EL (cell line): ENCODE measurements around the gene YTHDC1.

Source experiments
- DNase-seq: peaks from one replicate; pipeline ENCODE4 v3.0.0-alpha.2; 2016

YTHDC1 gene

DNA sequence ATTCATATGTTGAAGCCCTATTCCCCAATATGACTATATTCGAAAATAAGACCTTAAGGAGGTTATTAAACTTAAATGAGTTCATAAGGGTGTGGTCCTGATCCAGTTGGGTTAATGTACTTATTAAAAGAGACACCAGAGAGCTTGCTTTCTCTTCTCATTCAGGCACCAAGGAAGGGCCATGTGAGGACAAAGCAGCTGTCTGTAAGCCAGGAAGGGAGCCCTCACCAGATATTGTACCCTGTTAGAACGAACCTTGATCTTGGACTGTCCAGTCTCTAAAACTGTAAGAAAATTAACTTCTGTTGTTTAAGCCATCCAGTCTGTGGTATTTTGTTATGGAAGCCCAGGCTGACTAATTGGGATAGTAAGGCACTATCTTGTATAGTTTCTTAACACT, 9.1 kb upstream of the YTHDC1 start:
- DNase-seq: no peak

DNA sequence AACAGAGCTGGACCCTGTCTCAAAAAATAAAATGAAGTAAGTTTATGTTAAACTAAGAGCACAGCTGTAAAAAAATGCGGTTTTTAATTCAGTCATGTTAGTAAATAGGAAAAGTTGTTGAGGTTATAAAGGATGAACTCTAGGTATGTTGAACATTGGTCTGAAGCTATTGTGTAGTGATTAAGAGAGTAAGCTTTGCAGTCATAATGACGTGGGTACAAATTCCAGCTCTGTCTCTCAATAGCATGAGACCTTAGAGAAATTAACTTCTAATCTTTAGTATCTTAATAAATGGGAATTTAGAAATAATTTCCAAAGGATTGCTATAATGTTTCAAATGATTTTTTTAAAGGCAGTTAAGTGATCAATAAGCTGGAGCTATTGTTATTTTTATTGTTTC, 2.9 kb upstream of the YTHDC1 start:
- no peak for DNase-seq

DNA sequence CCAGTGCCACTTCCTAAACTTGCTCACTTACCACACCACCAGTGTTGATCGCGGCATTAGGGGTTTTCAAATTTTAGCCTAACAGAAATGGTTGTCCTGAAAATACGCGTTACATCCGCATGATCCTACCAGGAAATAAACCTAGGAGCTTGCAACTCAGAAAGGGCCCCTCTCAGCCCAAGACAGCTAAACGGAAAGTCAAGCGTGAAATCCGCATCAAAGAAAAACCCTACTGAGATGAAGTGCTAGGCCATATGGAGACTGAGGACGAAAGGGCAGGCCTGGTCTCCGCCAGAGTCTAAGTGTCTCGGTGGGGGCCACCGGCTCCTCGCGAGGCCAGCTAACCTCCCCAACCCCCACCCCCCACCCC, 626 bp downstream of the YTHDC1 start:
- peak; percentile 36 for DNase-seq

- DNase-seq: no peak
Measured at GRCh38 chr4:68348577-68348976, 1.3 kb downstream of the YTHDC1 start.

- DNase-seq: no peak
Measured at GRCh38 chr4:68347845-68348244, 2.0 kb downstream of the YTHDC1 start.

DNA sequence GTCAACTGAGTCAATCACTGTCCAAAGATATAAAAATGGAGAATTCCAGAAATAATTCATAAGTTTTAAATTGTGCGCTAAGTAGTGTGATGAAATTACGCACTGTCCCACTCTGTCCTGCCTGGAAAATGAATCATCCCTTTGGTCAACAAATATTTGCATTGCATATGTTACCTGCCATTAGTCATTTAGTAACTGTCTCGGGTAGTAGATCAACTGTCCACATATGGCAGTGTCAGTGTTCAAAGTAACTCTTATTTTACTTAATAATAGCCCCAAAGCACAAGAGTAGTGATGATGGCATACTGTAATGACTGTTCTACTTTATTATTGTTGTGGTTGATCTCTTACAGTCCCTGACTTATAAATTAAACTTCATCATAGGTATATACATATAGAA, 3.4 kb downstream of the YTHDC1 start:
- DNase-seq: peak; percentile 27

GRCh38 chr4:68344785-68345184, 5.1 kb downstream of the YTHDC1 start:
- DNase-seq: no peak

- no peak for DNase-seq
Measured at GRCh38 chr4:68344049-68344448, 5.8 kb downstream of the YTHDC1 start.

- DNase-seq: peak; percentile 46
Measured at GRCh38 chr4:68342134-68342533, 7.8 kb downstream of the YTHDC1 start.

GRCh38 chr4:68338625-68339024, 11.3 kb downstream of the YTHDC1 start:
- DNase-seq: no peak

- no peak for DNase-seq
Measured at GRCh38 chr4:68337522-68337921, 12.4 kb downstream of the YTHDC1 start.

- DNase-seq: no peak
Measured at GRCh38 chr4:68337004-68337403, 12.9 kb downstream of the YTHDC1 start.

DNA sequence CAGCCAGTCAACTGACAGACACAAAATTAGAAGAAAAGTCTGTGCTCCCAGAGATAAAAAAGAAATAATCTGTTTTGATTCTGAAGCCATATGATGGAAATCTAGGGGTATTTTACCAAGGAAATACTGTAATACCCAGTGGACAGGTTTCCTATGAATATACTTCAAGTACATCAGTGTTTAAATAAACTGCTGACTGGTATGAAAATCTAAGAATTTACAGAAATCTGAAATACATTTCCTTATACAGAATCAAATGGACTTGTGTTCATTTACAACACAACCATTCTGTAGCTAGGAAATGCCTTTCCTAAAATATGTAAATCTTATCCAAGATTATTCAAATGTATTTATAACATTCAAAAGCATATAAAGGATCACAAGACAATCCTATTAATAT, 13.4 kb downstream of the YTHDC1 start:
- DNase-seq: no peak

GRCh38 chr4:68326141-68326540, 23.7 kb downstream of the YTHDC1 start:
- DNase-seq: no peak

DNA sequence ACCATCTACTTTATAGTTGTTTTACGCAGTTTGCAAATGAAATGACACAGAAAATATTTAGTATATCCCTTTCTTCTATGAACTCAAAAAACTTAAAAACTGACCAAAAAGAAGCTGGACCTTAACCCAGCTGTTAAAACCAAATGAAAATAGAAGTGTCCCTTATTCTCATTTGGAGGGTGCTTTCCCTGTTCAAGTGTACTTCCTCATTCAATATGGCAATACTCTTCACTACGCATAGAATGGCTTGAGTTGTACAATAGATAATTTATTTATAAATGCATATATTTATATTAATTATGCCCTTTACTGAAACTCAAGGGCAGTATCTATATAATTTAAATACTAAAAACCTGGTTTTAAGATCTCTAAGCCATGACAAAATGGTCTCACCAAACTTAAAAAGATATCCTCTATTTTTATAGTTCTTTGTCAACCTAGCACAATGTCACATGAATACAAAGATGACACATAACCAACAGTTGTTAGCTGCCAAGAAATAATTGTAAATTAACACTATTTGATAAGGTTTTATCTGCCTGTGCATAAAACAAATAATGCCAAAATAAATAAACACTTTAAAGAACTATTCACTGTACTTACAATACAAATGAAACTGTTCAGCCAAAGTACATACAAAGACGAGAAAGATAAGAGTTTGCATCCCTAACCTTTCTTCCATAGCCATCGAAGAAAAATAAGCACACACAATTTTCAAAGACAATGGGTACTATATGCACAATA, 25.2 kb downstream of the YTHDC1 start:
- DNase-seq: no peak

- no peak for DNase-seq
Measured at GRCh38 chr4:68319040-68319439, 30.9 kb downstream of the YTHDC1 start.

DNA sequence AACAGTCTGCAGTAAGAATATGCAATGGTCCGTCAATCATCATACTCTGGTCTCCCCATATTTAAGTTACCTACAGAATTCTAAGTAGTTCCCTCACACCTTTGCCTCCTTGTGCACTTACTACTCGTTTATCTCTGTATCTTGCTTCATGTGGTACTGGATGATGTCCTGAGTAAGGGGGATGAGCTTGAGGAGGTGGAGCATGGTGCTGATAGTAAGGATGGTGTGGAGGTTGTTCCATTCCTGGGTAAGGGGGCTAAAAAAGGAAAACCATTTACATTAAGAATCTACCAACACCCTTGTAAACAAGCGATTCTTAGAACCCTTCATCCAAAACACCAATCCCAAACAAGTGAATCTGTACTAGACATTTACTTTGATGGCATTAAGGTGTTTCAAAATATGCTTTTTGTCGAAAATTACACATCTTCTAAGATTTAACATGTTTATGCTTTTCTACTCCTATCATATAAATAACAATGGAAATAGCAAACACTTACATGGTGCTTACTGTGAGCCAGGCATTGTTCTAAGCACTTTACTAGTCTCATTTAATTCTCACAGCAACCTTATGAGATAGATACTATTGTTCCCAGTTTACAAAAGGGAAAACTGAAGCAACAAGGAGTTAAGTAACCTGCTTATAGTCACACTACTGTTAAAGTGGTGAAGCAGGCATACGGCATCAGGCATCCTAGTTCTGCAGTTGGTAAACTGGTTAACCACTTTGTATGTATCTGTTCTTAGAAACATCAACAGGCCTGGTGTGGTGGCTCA, 33.5 kb downstream of the YTHDC1 start:
- DNase-seq: no peak

DNA sequence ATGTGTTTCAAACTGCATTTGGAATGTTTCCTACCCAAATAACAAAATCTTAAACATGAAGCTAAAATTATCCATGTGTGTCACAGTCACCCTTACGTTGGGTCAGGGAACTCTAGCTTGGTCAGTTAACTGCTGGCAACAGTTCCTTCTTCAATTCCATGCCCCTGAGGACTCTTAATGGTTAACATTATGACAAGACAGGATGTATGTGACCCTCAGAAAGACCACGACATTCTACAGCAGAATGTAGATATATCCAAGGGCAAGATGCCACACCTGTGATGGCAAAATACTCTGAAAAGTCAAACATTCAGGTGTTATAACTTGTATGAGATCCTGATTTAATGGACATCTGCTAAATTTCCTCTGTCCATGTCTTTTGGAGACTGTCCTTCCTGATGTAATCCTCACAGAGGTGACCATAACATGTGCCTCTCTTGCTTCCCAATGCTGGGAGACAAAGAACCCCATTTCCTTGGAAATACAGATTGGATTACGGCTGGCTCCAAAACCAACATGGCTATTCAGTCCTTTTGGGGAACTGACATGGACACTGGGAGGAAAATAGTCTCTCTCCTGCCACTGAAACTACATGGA, 39.1 kb downstream of the YTHDC1 start:
- no peak for DNase-seq

DNA sequence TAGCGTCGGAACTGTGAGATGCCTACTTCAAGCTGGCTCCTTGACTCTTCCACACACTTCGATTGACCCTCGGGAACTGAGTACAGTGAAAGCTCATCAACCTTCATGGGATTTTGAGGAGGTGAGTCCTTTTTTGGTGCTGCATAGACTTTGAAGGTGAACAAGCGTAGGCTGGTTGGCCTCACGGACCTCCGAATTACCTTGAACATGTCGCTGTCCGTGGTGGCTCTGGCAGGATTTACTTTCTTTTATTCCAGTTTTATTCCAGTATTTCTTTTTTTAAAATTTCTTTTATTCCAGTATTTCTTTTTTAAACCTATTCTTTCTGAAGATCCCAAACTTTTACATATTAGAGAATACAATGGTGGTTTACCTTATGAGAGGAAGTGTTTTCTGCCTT, 45.2 kb downstream of the YTHDC1 start:
- DNase-seq: no peak

DNA sequence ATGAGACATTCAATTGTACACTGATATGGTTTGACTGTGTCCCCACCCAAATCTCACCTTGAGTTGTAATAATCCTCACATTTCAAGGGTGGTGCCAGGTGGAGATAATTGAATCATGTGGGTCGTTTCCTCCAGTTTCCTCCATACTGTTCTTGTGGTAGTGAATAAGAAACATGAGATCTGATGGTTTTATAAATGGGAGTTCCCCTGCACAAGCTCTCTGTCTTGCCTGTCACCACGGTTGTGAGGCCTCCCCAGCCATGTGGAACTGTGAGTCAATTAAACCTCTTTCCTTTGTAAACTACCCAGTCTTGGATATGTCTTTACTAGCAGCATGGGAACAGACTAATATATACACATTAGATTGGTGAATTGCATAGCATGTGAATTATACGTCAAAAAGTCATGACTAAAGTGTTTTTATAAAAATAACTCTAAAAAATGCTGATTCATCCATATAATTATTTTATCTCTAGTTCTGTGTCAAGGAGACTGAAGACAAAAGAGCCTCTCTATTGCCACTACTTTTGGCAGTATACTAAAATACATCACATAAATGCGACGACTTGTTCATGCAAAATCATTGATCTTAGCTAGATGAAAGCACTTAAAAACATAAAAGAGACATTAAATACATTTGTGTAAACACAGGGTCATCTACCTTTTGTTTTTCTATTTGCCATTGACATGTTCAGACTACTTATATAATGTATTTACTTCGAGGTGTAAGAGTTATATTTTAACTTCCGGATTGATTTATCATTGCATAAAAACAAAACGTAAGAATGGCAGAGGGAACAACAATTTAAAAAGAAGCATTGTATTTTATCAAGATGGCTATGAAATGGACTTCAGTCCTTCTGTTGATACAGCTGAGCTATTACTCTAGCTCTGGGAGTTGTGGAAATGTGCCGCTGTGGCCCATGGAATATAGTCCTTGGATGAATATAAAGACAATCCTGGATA, 50.1 kb downstream of the YTHDC1 start:
- no peak for DNase-seq

DNA sequence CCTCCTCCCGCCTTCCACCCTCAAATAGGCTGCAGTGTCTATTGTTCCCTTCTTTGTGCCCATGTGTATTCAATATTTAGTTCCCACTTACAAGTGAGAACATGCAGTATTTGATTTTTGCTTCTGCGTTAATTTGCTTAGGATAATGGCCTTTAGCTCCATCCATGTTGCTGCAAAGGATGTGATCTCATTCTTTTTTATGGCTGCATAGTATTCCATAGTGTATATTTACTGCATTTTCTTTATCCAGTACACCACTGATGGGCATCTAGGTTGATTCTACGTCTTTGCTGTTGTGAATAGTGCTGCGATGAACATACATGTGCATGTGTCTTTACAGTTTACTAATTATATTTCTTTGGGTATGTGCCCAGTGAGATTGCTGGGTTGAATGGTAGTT, 52.8 kb downstream of the YTHDC1 start:
- no peak for DNase-seq

- DNase-seq: no peak
Measured at GRCh38 chr4:68291256-68291655, 58.6 kb downstream of the YTHDC1 start.

DNA sequence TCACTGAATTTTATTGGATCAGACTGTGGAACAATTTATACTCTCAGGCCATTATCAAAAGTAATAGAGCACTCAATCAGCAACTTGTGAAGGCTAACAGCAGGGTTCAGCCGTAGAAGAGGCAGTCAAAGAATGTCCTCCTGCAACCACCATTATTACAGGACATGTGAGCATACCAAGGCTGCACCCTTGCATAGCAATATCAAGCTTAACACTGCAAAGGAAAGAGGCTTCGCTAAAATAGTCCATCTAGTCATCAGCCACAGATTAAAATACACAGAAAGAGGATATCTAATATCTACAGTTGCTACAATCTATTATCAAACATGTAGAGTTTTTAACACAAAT, 61.5 kb downstream of the YTHDC1 start:
- no peak for DNase-seq
